D341Med (cell line): ENCODE data around the gene MRC2.
A peak's percentile ranks its signal among the peaks of the same experiment; 100 is the strongest.

Source experiments
- DNase-seq: peaks from one replicate; pipeline ENCODE4 v3.0.0; 2012; ENCODE audit warnings: low spot score

MRC2 gene

DNA sequence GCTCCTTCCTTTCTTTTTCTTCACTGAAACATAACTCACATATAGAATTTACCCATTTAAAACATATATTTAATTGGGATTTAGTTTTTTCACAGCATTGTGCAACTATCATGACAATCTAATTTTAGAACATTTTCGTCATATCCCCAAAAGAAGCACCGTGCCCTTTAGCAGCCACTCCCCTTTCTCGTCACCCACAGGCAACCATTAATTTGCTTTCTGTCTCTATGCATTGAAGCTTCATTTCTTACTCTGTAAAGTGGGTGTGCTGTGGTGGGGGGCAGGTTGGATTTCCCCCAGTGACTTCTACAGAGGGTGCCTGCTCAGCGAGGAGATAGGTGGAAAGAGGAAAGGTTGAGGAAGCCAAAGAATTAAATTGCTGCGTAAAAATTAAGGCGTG, 35.8 kb downstream of the MRC2 start:
- DNase-seq, result no peak

DNA sequence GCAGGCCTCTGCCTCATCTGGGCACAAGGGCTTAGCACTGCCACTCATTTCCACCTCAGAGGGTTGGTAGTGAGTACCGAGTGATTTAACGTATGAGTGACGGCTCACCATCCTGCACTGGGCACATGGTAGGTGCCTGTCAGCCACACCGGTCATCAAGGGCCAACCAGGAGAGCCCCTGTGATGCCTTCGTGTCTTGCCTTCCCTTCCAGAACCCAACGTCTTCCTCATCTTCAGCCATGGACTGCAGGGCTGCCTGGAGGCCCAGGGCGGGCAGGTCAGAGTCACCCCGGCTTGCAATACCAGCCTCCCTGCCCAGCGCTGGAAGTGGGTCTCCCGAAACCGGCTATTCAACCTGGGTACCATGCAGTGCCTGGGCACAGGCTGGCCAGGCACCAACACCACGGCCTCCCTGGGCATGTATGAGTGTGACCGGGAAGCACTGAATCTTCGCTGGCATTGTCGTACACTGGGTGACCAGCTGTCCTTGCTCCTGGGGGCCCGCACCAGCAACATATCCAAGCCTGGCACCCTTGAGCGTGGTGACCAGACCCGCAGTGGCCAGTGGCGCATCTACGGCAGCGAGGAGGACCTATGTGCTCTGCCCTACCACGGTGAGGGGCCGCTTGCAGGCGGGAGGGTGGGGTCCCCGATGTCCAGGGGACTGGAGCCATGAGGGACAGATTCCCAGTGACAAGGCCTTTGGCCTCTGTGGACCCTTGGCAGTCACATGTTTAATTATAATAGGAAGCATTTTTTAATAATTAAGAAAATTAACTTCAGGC, 37.1 kb downstream of the MRC2 start:
- DNase-seq, result no peak

DNA sequence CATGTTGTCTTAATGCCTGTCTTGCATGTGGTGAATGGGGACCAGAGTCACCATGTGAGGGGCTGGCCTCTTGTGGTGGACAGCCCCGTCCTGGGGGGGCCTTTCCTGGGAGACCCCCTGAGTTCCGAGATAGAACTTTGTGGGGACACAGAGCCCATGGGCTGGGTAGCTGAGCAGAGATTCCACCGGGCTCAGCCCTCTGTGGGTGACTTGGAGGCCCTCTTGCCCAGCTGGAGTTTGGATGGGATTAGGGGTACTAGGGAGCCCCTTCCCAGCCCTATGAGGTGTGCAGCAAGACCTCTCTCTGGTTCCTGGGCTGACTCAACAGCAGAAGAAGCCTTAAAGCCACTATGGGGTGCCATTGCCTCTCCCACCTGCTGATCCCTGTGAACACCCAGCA, 38.1 kb downstream of the MRC2 start:
- DNase-seq, result no peak

DNA sequence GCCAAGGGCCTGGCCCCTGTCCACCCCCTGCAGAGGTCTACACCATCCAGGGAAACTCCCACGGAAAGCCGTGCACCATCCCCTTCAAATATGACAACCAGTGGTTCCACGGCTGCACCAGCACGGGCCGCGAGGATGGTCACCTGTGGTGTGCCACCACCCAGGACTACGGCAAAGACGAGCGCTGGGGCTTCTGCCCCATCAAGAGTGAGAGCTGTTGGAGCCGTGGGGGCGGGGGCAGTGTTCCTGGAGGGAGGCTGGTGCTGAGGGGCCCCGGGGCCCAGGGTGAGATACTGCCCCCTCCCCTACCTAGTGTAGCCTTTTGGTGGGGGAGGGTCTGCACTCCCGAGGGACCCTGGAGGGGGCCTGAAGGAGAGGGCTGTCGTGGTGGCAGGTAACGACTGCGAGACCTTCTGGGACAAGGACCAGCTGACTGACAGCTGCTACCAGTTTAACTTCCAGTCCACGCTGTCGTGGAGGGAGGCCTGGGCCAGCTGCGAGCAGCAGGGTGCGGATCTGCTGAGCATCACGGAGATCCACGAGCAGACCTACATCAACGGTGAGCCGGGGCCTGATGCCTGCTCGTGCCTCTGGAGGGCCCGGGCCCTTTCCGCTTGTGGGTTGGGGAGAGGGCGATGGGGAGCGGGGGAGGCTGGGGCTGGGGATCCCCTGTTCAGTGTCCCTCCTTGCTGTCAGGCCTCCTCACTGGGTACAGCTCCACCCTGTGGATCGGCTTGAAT, 38.8 kb downstream of the MRC2 start:
- DNase-seq, result peak; percentile 48

DNA sequence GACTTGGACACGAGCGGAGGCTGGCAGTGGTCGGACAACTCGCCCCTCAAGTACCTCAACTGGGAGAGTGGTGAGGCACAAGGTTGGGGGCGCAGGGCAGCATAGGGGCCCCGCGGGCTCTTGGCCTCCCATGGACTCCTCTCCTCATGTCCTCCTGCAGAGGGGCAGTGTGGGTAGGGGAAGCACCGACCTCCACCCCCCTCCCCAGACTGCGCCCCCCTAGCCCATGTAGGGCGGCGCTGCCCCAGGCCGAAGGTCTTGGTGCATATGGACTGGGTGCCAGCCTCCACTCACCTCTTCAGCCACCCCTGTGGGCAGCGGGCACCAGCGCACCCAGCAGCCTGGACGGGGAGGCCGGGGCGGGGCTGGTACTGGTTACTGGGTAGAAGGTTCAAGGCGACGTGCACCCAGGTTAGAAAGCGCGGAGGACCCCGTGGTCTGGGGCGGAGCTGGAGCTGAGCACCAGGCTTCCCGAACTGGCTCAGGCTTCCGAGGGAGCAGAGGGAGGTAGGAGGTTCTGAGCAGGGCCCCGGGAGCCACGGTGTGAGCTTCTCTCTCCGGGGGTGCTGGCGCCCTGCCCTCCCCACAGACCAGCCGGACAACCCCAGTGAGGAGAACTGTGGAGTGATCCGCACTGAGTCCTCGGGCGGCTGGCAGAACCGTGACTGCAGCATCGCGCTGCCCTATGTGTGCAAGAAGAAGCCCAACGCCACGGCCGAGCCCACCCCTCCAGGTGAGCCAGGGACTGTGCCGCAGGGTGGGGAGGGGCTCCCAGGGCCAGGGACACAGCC, 39.5 kb downstream of the MRC2 start:
- peak; percentile 50 for DNase-seq

DNA sequence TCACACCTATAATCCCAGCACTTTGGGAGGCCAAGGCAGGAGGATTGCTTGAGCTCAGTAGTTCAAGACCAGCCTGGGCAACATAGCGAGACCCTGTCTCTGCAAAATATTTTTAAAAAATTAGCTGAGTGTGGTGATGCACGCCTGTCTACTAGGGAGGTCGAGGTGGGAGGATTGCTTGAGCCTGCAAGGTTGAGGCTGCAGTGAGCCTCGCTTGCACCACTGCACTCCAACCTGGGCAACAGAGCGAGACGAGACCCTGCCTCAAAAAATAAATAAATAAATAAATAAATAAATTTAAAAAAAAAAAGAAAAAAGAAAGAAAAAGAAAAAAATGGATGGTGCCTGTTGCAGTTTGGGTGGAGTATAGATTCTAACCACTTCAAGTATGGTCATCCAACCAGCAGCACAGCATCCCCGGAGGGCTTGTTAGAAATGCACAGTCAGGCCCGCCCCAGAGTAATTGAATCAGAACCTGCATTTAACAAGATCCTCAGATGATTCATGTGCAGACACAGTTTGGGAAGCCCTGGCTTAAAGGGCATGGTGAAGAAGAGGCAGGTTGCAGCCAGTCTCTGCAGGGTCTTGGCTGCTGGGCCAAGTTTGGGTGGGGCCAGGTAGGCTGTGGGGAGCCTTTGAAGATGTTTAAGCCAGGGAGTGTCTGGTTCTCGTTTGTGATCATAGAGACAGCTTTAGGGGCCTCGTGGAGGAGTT, 40.8 kb downstream of the MRC2 start:
- DNase-seq, result peak; percentile 33

DNA sequence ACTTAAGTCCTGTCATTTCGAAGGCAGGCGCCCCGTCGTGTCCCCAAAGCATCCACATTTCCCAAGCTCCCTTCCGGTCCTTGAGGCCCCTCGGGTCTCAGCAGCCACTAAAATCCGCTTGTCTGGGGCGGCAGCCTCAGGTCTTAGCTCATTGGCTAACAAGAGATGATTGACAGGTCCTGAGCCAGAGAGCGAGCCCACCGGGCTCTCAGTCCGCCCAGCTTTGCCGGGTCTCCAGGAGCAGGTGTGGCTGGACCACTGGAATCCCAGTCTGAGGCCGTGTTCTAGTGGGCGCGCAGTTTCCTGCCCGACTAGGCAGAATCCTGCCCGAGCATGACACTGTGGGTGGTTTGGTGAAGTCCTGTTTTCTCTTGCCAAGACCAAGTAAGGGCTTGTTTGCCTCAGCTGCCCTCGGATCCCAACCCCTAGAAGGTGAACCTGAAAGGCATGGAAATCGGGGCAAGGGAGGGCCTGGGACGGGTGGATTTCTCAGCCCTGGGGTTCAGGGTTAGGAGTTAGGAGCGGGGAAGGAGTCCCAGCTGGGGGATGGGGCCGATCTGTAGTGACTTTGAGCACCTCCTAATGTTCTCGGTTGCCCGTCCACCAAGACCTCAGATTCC, 42.8 kb downstream of the MRC2 start:
- peak; percentile 47 for DNase-seq

DNA sequence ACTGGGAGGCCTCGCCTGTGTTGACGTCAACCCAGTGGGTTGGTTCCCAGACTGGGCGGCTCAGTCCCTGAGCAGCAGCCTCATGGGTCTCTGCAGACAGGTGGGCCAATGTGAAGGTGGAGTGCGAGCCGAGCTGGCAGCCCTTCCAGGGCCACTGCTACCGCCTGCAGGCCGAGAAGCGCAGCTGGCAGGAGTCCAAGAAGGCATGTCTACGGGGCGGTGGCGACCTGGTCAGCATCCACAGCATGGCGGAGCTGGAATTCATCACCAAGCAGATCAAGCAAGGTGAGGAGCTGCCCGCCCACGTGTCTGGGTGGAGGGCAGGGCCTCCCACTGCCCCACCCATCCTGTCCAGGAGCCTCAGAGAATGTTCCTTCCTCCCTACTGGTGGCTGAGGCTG, 44.1 kb downstream of the MRC2 start:
- DNase-seq, result peak; percentile 60

DNA sequence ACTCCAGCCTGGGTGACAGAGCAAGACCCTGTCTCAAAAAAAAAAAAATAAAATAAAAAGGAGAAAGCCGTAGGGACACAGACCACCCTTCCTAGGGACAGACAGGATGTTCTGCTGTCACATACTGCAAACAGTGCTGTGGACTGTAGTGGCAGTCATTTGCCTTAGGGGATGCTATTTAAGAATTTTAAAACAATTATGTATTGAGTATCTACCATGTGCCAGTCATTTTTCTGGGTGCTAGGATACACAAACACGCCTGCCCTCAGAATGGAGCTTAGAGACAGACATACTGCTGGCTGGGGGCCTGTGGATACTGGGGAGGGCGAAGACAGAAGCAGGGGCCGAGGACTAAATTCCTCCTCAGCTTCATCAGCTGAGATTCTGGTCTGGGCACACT, 45.5 kb downstream of the MRC2 start:
- DNase-seq, result no peak

DNA sequence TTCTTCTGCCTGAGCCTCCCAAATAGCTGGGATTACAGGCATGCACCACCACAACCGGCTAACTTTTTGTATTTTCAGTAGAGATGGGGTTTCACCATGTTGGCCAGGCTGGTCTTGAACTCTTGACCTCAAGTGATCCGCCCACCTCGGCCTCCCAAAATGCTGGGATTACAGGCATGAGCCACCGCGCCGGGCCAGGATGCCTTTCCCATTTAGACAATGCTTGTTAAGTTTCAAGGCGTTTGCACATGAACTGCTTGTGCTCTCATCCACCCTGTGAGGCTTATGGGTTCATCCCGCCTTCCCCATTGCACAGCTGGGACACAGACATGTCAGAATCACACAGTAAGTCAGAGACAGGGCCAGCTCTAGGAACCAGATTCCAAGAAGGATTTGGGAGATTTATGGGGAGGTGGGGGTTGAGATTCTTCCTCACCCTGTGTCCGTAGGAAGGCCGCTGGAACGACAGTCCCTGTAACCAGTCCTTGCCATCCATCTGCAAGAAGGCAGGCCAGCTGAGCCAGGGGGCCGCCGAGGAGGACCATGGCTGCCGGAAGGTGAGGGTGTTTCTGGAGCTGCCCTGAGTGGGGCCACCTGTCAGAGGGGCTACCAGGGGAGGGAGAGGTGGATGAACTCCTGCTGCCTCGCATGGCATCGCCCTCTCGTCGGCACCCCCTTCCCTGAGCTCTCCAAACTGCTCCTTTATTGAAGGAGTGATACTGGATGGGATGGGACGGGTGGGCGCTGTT, 46.3 kb downstream of the MRC2 start:
- DNase-seq, result no peak

DNA sequence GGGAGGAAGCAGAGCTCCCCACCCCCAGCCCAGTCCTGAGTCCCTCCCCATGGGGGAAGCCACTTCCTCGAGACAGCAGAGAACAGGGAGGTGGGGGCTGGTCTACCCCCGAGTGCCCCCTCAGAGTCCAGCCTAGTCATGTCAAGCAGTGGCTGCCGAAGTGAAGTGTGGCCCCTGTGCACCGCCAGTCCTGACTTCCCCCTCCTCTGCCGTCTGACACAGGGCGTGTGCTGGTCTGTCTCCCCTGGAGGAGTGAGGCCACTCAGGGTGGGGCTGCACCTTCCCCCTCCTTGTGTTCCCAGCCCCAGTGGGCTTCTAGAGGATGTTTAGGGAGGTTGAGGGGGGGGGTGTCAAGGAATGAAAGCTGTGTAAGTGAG, 46.9 kb downstream of the MRC2 start:
- DNase-seq, result peak; percentile 33

DNA sequence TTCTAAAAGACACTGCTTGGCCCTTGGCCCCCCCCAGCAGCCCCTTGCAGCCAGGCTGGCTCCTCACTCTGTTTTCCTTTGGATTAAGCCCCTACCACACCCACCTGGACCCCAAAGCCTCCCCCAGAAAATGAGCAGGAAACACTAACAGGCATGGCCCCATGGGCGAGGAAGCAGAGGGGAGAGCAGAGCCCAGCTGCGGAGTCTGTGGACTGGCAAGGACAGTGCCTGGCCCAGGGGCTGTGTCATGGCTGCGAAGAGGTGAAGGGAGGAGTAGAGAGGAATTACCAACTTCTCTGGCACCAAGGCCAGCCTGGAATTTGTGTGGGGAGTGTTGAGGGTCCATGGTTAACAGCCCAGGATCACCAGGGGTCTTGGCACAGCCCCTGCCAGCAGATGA, 47.4 kb downstream of the MRC2 start:
- peak; percentile 29 for DNase-seq

DNA sequence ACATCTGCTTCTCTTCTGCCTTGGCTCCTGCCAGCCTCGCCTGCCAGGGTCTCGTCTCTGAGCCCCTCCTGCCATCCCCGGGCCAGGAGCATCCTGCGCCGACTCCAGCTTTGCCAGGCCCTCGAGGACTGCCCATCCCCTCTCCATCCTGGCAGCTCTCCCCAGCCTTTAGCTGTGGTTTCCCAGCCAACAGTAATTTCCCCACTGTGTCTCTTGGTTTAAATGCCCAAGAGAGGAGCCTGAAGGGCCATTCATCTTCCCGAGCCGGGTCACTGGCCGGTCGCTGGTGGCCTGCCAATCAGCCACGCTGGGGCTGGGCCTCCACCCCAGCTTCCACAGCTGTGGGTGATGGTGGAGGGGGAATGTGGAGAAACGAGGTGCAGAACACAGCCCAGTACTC, 47.8 kb downstream of the MRC2 start:
- DNase-seq, result peak; percentile 35

DNA sequence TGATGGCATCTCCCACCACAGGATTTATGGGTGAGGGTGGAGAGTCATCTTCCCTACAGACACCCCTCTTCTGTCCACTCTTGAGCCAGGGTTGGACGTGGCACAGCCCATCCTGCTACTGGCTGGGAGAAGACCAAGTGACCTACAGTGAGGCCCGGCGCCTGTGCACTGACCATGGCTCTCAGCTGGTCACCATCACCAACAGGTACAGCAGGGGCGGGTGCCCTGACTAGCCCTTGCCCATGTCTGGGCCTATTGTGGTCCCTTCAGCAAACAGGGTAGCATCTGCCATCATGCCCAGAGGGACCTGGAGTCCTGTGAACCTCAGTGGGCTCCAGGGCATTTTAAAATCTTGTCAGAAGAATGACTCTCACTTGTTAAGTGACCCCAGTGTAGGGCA, 48.2 kb downstream of the MRC2 start:
- no peak for DNase-seq

DNA sequence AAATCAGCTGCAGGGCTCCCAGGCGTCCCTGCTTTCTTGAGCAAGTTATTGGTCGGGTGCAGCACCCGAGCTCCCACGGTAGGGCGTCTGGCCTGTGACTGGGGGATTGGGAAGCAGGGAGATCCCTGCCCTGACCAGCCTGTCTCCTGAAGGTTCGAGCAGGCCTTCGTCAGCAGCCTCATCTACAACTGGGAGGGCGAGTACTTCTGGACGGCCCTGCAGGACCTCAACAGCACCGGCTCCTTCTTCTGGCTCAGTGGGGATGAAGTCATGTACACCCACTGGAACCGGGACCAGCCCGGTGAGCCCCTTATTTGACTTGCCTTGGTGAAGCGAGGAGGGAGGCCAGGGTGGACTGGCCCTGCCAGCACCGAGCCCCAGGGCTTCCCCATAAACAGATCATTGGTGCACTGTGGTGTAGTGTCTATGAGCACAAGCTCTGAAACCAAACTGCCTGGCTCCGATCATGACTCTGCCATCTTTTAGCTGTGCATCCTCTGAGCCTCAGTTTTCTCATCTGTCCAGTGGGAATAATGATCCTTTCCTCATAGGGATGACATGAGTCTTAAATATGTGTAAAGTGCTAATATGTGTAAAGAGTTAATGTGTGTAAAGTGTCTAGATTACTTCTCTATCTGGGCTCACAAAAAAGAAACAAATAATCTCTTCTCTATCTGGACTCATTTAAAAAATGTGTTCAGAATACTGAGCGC, 48.9 kb downstream of the MRC2 start:
- peak; percentile 33 for DNase-seq

DNA sequence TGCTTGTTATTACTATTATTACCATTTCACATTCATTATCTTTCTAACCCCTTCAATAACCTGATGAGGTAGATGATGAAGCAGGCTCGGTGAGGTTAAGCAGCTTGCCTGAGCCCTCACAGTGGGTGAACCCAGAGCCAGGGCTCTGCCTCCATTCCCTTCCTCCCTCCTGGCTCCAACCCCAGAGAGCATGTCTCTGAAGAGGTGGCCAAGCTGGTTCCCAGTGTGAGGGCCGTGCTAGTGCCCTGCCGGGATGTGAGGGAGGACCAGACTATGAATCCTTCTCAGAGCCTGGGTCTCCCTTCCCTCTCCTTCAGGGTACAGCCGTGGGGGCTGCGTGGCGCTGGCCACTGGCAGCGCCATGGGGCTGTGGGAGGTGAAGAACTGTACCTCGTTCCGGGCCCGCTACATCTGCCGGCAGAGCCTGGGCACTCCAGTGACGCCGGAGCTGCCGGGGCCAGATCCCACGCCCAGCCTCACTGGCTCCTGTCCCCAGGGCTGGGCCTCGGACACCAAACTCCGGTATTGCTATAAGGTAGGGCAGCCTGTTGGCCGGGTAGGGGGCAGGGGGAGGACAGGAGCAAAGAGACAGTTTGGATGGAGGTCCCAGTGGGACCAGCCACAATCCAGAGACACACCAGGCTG, 49.6 kb downstream of the MRC2 start:
- DNase-seq, result peak; percentile 43

DNA sequence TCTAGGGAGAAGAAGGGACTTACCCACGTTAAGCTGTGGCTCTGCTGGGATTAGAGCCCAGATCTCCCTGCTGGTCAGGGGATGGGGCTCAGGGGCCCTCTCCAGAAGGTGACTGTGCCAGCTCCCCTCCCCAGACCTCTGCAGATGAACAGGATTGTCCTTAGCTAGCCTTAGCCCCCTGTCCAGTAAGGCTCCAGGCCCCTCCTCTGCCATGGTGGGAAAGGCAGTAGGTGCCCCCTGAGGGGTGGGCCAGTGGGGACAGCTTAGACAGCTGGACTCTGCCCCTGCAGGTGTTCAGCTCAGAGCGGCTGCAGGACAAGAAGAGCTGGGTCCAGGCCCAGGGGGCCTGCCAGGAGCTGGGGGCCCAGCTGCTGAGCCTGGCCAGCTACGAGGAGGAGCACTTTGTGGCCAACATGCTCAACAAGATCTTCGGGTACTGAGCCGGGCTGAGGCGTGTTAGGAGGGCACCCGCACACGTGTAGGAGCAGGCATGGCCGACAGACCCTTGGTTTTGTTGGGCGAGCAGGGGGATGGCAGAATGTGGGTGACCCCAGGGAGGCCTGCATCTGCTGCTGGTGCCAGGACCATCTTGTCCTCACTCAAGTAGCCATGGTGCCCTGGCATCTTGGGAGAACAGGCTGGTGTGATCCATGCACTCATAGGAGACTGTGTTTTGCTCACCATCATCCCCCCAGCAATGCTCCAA, 50.9 kb downstream of the MRC2 start:
- peak; percentile 38 for DNase-seq

DNA sequence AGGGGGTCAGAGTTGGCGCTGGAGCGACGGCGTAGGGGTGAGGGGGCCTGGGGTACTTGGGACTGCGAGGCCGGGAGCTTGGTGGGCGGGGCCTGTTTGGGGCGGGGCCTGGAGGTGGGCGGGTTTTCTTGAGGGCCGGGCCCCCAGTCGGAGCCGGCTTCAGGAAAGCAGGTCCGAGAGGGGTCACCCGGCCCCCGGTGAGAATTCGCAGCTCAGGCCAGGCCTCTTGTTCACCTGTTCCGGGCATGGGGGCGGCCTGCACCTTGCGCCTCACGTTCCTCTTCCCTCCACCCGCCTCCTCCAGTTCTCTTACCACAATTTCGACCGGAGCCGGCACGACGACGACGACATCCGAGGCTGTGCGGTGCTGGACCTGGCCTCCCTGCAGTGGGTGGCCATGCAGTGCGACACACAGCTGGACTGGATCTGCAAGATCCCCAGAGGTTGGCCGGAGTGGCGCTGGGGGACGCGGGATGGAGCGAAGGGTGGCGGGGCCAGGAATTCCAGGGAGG, 52.5 kb downstream of the MRC2 start:
- peak; percentile 32 for DNase-seq

DNA sequence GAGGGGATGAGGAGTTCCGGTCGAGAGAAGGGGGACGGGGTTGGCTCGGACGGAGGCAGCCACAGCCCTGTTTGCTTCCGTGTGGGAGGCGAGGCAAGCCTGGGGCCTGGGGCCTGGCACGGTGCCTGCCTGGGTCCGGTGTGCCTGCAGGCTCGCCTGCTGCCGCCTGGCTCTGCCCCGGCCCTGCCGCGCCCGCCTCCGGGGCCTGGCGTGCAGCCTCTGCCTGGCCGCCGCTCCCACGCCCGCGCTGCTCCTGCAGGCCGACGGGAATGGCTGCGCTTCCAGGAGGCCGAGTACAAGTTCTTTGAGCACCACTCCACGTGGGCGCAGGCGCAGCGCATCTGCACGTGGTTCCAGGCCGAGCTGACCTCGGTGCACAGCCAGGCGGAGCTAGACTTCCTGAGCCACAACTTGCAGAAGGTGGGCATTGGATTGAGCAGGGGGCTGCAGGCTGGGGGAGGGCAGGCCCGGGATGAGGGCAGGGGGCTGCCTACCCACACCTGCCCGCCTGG, 53.1 kb downstream of the MRC2 start:
- DNase-seq, result peak; percentile 43
